T47D (cell line): ENCODE measurements around the gene MAN1A1.
"Not testable (repeated sequence)": the region's sequence is repeated elsewhere in the genome, so short reads cannot be mapped to it uniquely, and the experiment has no call there.

Experiments used
- DNase-seq, 2 experiments: peaks; one replicate each; pipeline versions ENCODE4 v3.0.0 to v3.0.0-alpha.2; 2011 to 2012; ENCODE audit warnings: low read depth in 1 of 2, low spot score in 1 of 2
- JUND ChIP-seq: IDR thresholded peaks from 2 replicates; pipeline ENCODE4 v1.6.1; 2012; ENCODE audit warnings: low read depth
- in situ Hi-C: cut with HindIII; loops from 2 replicates; pipeline ENCODE4 v1.10.0; 2016; ENCODE audit warnings: low sequenced_read_pairs, low pct_unique_long_range_greater_than_20kb

MAN1A1 gene

GRCh38 chr6:119303164-119303887, 46.2 kb downstream of the MAN1A1 start:
- in situ Hi-C loops = no loop called here
- DNase-seq = no peak
- TF ChIP-seq JUND = no peak

- DNase-seq = no peak
- no peak for TF ChIP-seq JUND
- in situ Hi-C loops = no loop called here
Observed at GRCh38 chr6:119301429-119301828, 48.1 kb downstream of the MAN1A1 start.

GRCh38 chr6:119299694-119300093, 49.9 kb downstream of the MAN1A1 start:
- DNase-seq = no peak
- no peak for TF ChIP-seq JUND
- in situ Hi-C loops = no loop called here

GRCh38 chr6:119297049-119297448, 52.5 kb downstream of the MAN1A1 start:
- in situ Hi-C loops = no loop called here
- TF ChIP-seq JUND = no peak

GRCh38 chr6:119296036-119297035, 53.2 kb downstream of the MAN1A1 start:
- in situ Hi-C loops = no loop called here
- DNase-seq = no peak
- no peak for TF ChIP-seq JUND

More at GRCh38 chr6:119297049-119297448, 52.5 kb downstream of the MAN1A1 start:
- DNase-seq = no peak

GRCh38 chr6:119294984-119295383, 54.6 kb downstream of the MAN1A1 start:
- DNase-seq = no peak
- in situ Hi-C loops = no loop called here
- TF ChIP-seq JUND = no peak

GRCh38 chr6:119291060-119291459, 58.5 kb downstream of the MAN1A1 start:
- DNase-seq, in situ Hi-C loops: not testable (repeated sequence)

- TF ChIP-seq JUND = no peak
- in situ Hi-C loops = no loop called here
- DNase-seq = no peak
Observed at GRCh38 chr6:119290306-119290705, 59.3 kb downstream of the MAN1A1 start.

GRCh38 chr6:119289651-119290050, 59.9 kb downstream of the MAN1A1 start:
- in situ Hi-C loops = no loop called here
- peak in 1 of 2 experiments; percentile 42 for DNase-seq
- no peak for TF ChIP-seq JUND

- DNase-seq = no peak
- in situ Hi-C loops = no loop called here
- no peak for TF ChIP-seq JUND
Observed at GRCh38 chr6:119285908-119286625, 63.5 kb downstream of the MAN1A1 start.

- no peak for TF ChIP-seq JUND
- in situ Hi-C loops = no loop called here
- DNase-seq = peak in 1 of 2 experiments; percentile 17
Observed at GRCh38 chr6:119284861-119285521, 64.6 kb downstream of the MAN1A1 start.

- DNase-seq = no peak
- in situ Hi-C loops = no loop called here
- no peak for TF ChIP-seq JUND
Observed at GRCh38 chr6:119283979-119284545, 65.5 kb downstream of the MAN1A1 start.
